HG03460 (cell line): ENCODE data around the gene ADPRH.

Experiments
- ATAC-seq: cut with Tn5 transposase; IDR thresholded peaks from one replicate; pipeline ENCODE4 v1.9.1; 2021; ENCODE audit not compliant: unreplicated experiment

ADPRH gene

DNA sequence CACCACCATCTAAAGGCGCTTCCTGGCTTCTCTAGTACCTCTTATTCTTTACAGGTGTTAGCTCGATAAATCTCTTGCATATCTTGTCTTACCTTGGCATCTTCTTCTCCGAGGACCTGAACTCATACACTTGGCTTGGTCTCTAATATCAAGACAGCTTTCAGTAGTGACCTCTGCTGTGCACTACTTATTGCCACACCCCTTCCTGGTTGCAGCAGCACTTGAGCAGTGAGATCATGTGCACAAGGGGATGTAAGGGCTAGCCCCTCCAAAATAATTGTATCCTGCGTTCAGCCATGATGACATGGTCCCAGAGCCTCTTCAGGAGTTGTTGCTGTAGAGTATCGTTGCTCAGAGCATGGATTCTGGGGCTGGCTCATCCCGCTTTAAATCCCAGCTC is 17.1 kb downstream of the ADPRH start:
- no peak for ATAC-seq

- no peak for ATAC-seq
These were observed 18.4 kb downstream of the ADPRH start, which contains the start of gene PLA1A for GRCh38 chr3:119597548-119598288. TSS of gene PLA1A (plus strand) at chr3:119597885. CDS start at chr3:119597914, 29 bp downstream.

GRCh38 chr3:119598410-119599098 is 19.3 kb downstream of the ADPRH start:
- ATAC-seq: peak; percentile 53

- no peak for ATAC-seq
These were observed 20.4 kb downstream of the ADPRH start for GRCh38 chr3:119599558-119600174.

GRCh38 chr3:119600732-119601131 is 21.4 kb downstream of the ADPRH start:
- peak; percentile 58 for ATAC-seq

- no peak for ATAC-seq
These were observed 21.9 kb downstream of the ADPRH start for GRCh38 chr3:119601154-119601553.

DNA sequence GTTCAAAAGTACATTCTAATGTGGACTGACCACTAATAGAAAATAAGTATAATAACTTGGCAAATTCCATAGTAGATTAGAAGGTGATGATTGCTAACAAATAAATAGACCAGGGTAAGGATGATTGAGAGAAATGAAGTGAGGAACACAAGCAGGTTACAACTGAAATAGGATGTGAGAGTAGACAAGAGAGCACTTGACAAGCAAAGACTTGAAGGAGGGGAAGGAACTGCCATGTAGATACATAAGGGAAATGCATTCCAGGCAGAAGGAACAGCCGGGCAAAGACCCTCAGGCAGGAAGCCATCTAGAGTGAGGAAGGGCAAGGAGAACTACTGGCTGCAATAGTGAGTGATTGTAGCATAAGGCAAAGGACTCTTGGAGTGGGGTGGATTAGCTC is 23.4 kb downstream of the ADPRH start:
- ATAC-seq: no peak

- no peak for ATAC-seq
These were observed 25.6 kb downstream of the ADPRH start for GRCh38 chr3:119604878-119605277.

- ATAC-seq: no peak
These were observed 29.2 kb downstream of the ADPRH start for GRCh38 chr3:119608405-119609000.

DNA sequence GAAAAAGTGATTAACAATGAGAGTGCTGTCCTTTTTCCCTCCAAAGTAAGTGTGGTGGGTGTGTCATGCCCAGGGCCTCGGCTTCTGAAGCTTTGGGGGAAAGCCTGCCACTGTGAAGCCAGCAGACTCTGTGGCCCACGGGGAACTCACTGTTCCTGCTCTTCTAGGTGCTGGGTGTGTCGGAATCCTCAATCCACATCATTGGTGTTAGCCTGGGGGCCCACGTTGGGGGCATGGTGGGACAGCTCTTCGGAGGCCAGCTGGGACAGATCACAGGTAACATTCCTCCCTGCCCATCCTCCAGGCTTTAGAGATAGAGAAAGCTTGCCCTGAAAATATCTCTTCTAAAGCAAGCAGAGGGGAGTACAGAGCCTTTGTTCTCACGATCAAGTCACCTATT is 30.0 kb downstream of the ADPRH start:
- no peak for ATAC-seq

- ATAC-seq: no peak
These were observed 32.4 kb downstream of the ADPRH start for GRCh38 chr3:119611664-119612063.

DNA sequence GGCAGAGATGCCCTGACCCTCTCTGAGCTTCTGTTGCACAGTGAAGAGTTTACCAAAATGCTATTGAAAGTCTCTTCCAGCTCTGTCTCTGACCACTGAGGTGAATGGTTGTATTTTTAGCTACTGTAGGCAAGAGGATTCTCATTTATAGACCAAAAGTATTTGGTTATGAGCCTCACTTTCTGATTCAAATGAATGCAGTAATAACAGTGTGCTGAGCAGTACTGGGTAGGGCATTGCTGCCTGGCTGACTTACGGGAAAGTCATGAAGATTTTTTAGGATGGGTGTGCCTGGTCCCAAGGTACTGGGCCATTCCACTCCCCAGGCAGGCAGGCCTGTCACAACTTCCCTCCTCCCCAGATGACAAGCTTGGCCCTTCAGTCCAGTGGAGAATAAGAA is 33.9 kb downstream of the ADPRH start:
- no peak for ATAC-seq

DNA sequence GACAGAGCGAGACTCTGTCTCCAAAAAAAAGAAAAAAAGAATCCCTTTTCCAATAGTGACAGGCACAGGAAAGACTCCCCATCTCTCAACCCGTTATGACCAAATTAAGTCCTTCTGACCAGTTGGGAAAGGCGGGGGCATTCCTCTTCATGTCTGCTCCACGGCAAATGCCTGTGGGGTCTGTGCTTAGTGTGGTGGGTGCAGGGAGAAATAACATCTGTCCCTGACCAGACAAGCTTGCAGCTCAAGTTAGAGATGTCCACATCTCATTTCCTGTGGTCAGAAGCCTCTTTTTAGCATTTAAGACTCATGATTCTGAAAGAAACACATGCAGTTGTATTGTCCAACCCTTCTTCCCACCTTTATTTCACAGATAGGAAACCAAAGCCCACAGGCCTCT is 34.6 kb downstream of the ADPRH start:
- ATAC-seq: no peak

DNA sequence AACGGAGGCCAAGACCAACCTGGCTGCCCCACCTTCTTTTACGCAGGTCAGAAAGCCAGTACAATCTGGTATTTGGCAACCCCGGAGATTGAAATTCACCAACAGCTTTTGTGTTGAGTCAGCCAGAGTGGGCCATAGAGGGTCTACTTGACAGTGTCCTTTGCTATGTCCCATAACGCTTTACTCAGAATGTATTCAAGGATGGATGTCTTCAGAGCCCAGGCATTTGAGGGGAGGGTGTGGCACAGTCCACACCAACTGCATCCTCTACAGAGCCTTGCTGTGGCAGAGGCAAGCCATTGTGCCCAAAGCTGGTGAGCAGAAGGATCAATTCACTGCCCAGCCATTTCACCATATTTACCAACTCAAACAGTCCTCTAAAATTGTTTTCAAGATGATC is 36.8 kb downstream of the ADPRH start:
- no peak for ATAC-seq

- ATAC-seq: no peak
These were observed 39.8 kb downstream of the ADPRH start for GRCh38 chr3:119619094-119619493.

- ATAC-seq: no peak
These were observed 41.6 kb downstream of the ADPRH start for GRCh38 chr3:119620899-119621298.

GRCh38 chr3:119624002-119624720 is 44.9 kb downstream of the ADPRH start:
- no peak for ATAC-seq

DNA sequence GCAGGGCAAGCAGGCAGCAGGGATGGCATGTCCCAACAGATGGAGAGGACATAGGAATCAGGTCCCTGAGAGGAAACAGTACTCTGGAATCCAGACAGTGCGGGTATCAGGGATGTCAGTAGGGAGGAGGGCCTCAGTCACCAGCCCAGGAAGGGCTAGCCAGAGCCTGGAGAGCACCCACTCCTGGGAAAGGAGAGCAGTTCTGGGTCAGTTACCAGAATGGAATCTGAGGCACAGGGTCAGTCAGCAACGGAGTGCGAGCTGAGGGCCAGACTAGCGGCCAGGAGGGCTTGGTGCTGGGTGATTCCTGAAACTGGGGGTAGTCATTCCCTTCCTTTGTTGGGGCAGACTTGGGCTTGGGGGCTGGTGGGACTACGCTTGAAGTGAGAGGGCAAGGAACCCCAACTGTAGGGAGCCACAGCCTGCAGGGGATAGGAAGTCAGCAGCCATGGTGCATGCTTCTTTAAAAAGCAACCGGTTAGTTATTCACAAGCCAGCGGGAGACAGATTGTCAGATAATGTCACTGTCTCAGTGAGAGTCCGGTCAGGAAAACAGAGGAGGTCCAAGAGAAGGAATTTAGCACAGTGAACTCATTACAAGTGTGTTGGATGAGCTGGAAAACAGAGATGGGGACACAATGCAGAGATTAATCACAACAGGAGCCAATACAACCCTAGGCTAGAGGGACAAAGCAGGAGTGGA is 46.3 kb downstream of the ADPRH start:
- no peak for ATAC-seq

- ATAC-seq: no peak
These were observed 46.9 kb downstream of the ADPRH start for GRCh38 chr3:119626196-119626595.

DNA sequence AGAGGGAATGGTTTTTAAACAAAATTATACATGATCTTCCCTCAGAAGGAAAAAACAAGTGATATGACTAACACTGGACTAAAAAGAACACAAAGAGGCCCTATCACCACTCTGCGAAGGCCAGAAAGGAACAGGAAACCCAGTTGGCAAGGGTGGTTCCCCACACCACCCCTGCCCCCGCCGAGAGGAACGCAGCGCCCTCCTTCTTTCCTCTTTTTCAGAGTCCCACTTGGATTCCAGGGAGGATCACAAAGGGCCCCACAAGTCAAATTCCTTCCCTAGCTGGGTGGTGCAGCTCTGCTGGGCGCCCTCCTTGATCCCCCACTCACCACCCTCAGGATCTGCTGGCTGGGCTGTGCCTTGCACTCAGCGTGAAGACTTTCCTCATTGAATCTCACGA is 48.2 kb downstream of the ADPRH start:
- no peak for ATAC-seq
